Natural killer cell (primary cell): ENCODE data around the gene ZFP1. TPM values are rescaled to one million over a fixed set of nuclear protein-coding genes. Genes with fewer than 3 reads are reported as not detected.
"Not testable (repeated sequence)": the region's sequence is repeated elsewhere in the genome, so short reads cannot be mapped to it uniquely, and the experiment has no call there.

ENCODE experiments used
- ATAC-seq, 3 donors: fragments of 150-1000 bp in 2 of 3; fragments of 200-7000 bp in 1 of 3; cut with Tn5 transposase; 1 replicate in 1 of 3; 2 replicates in 2 of 3; pipeline ENCODE4 v1.10.0; 2021; ENCODE audit warnings: mild to moderate bottlenecking in 2 of 3, moderate library complexity in 2 of 3
- DNase-seq, 2 donors: peaks; one replicate each; pipeline versions ENCODE4 v3.0.0 to v3.0.0-alpha.2; 2013 to 2021; ENCODE audit warnings: mixed read lengths in 1 of 2
- H3K27ac ChIP-seq: one replicate; pipeline ENCODE4 v1.5.1; 2013; ENCODE audit warnings: mild to moderate bottlenecking, low read length
- H3K27me3 ChIP-seq: one replicate; pipeline ENCODE4 v1.6.1; 2013; ENCODE audit warnings: low read length; ENCODE audit not compliant: control insufficient read depth, insufficient read depth
- H3K36me3 ChIP-seq: one replicate; pipeline ENCODE4 v1.6.1; 2013; ENCODE audit warnings: low read length; ENCODE audit not compliant: control insufficient read depth, insufficient read depth
- H3K4me1 ChIP-seq: one replicate; pipeline ENCODE4 v1.6.1; 2013; ENCODE audit warnings: low read length; ENCODE audit not compliant: control insufficient read depth, insufficient read depth
- H3K4me3 ChIP-seq: one replicate; pipeline ENCODE4 v1.5.1; 2013; ENCODE audit warnings: low read length
- H3K9me3 ChIP-seq: one replicate; pipeline ENCODE4 v1.6.1; 2013; ENCODE audit warnings: low read length; ENCODE audit not compliant: control insufficient read depth, insufficient read depth
- H3K27ac Mint-ChIP-seq, 2 donors: one replicate each; pipeline ENCODE4 v1.8.0; 2022; ENCODE audit warnings: mild to moderate bottlenecking in 2 of 2, mixed read lengths in 2 of 2, moderate library complexity in 1 of 2
- H3K27me3 Mint-ChIP-seq, 2 donors: one replicate each; pipeline ENCODE4 v1.8.0; 2022; ENCODE audit warnings: low read depth in 2 of 2, mixed read lengths in 2 of 2
- H3K36me3 Mint-ChIP-seq: one replicate; pipeline ENCODE4 v1.8.0; 2022; ENCODE audit warnings: mixed read lengths
- H3K4me1 Mint-ChIP-seq, 2 donors: one replicate each; pipeline ENCODE4 v1.8.0; 2022; ENCODE audit warnings: mixed read lengths in 2 of 2
- H3K4me3 Mint-ChIP-seq: one replicate; pipeline ENCODE4 v1.8.0; 2022; ENCODE audit warnings: mild to moderate bottlenecking, moderate library complexity, mixed read lengths
- H3K9me3 Mint-ChIP-seq, 2 donors: one replicate each; pipeline ENCODE4 v1.8.0; 2022; ENCODE audit warnings: mixed read lengths in 2 of 2
- WGBS: methylation state at CpG from one replicate; pipeline ENCODE4 v1.1.7; 2013; ENCODE audit warnings: missing lambda C conversion rate; ENCODE audit not compliant: insufficient coverage; 5-methylcytosine and 5-hydroxymethylcytosine counted together
- intact Hi-C: fragments of 100-400 bp; cut with micrococcal nuclease; formaldehyde crosslinking; loops from one replicate; pipeline ENCODE4 v1.14.2; 2022
- total RNA-seq, 4 donors: library from RNA; stranded (reverse); fragments of 120-200 nt in 1 of 4; gene quantifications; one replicate each; pipeline versions ENCODE4 v1.2.3 to v1.2.4, GENCODE V29; 2013 to 2022
- TF ChIP-seq, protein P1 (sequence below): fragments of 200-600 bp; IDR thresholded peaks from one replicate; pipeline ENCODE4 v1.8.0; 2022; ENCODE audit warnings: antibody characterized with exemption

The ZFP1 gene
- total RNA-seq, 3 donors from 2014 or later (not counting 1 experiment from before 2014, with no cell fraction given), result 9.0 to 16.2 (median 14.9) TPM

DNA sequence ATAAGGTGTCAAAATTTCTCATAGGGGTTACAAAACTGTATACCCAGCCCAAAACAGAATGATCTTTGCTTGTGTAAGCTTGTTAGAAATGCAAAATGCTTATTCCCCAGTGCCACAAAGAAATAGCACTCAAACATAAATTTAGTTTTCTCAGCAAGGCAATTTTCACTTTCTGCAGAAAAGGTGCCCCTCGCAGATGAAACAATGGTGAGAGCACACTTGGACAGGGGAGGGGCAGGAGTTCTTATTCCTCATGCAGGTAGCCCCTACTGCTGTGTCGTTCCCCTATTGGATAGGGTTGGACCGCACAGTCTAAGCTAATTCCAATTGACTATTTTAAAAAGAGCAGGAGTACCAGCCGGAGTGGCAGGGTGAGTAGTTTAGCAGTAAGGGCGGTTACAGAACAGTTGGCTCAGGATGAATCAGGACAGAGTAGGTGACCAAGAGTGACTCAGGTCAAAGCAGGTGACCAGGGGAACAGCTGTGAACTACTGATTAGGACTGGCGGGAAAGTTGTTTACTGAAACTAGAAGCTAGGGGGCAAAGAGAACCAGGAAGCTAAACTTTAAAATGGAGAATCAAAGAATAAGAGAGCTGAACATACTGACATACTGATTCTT lies 26.3 kb upstream of the ZFP1 start:
- WGBS, result 95% methylated on average over 6 of the region's 6 CpGs
- H3K9me3 Mint-ChIP-seq, result peaks cover 2 to 6% of the 10 kb centered on the region in 2 donors

DNA sequence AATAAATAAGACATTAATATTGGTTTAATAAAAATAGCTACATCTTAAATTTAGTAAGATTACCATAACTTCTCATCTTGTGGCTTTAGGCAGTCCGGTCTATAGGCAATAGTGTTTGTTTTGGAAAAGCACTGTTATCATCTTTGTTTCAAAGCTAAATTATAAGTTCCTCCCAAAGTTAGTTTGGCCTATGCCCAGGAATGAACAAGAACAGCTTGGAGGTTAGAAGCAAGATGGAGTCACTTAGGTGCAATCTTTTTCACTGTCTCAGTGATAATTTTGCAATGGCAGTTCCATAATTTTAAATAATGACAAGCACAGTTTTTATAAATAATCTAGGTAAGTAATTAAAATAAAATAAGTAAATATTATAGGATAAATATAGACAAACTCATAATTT lies 25.7 kb upstream of the ZFP1 start:
- Mint-ChIP-seq H3K36me3 (peaks cover 12% of the 10 kb centered on the region), H3K4me1 (no peaks in the 10 kb centered on the region), H3K27ac (no peak overlapping the region), H3K27me3 (peaks cover 0 to 3% of the 10 kb centered on the region in 2 donors), H3K4me3 (no peak overlapping the region), H3K9me3 (peaks cover 2 to 6% of the 10 kb centered on the region in 2 donors)
- WGBS, result no CpG with 5 or more reads among the region's 1 CpG
- intact Hi-C loops, result no loop called here
- no peaks in the 10 kb centered on the region for H3K4me1 ChIP-seq
- peaks cover 6% of the 10 kb centered on the region for H3K9me3 ChIP-seq
- ATAC-seq, result no peak
- no peak overlapping the region for H3K27ac ChIP-seq
- DNase-seq, result no peak
- TF ChIP-seq, protein P1, sequence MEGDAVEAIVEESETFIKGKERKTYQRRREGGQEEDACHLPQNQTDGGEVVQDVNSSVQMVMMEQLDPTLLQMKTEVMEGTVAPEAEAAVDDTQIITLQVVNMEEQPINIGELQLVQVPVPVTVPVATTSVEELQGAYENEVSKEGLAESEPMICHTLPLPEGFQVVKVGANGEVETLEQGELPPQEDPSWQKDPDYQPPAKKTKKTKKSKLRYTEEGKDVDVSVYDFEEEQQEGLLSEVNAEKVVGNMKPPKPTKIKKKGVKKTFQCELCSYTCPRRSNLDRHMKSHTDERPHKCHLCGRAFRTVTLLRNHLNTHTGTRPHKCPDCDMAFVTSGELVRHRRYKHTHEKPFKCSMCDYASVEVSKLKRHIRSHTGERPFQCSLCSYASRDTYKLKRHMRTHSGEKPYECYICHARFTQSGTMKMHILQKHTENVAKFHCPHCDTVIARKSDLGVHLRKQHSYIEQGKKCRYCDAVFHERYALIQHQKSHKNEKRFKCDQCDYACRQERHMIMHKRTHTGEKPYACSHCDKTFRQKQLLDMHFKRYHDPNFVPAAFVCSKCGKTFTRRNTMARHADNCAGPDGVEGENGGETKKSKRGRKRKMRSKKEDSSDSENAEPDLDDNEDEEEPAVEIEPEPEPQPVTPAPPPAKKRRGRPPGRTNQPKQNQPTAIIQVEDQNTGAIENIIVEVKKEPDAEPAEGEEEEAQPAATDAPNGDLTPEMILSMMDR, result no peak
- no peaks in the 10 kb centered on the region for H3K36me3 ChIP-seq
- H3K27me3 ChIP-seq, result no peaks in the 10 kb centered on the region
- no peak overlapping the region for H3K4me3 ChIP-seq

More for the DNA sequence above, 26.3 kb upstream of the ZFP1 start:
- Histone ChIP-seq H3K9me3 (peaks cover 6% of the 10 kb centered on the region), H3K4me3 (no peak overlapping the region), H3K4me1 (no peaks in the 10 kb centered on the region), H3K36me3 (no peaks in the 10 kb centered on the region), H3K27ac (no peak overlapping the region), H3K27me3 (no peaks in the 10 kb centered on the region)
- H3K4me3 Mint-ChIP-seq, result no peak overlapping the region
- peaks cover 0 to 3% of the 10 kb centered on the region in 2 donors for H3K27me3 Mint-ChIP-seq
- DNase-seq (no peak), ATAC-seq (no peak)
- peaks cover 12% of the 10 kb centered on the region for H3K36me3 Mint-ChIP-seq
- no peaks in the 10 kb centered on the region for H3K4me1 Mint-ChIP-seq
- intact Hi-C loops, result no loop called here
- H3K27ac Mint-ChIP-seq, result no peak overlapping the region
- TF ChIP-seq, protein P1, result no peak

DNA sequence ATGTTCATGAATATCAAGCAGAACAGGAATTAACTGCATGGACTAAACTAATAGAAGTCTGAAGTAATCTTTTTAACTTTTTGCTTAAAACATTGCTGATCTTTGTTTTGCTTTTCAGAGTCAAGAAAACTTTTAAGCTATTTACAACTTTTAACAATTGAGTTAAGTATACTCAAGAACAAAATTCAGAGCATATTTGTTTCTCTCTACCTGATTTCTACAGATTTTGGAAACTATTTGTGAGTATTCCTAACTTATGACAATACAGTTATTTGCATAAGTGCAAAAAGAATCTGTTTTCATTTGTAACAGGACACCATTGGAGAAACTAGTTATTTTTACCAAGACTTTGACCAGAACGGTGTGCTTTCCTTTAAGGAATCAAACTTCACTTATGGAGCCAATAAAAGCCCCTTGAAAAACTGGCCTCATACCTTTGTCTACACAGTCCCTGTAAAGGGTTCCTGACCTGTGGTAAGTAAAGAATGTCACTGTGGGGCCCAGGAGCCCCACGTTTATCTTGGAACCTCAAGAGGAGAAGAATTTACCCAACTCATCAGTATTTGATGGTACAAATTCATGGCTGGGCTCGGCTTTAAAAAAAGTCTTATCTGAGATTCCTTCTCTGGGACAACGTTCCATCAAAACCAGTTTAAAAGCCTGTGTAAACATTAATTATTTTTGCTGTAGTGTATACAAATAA lies 20.5 kb upstream of the ZFP1 start:
- Mint-ChIP-seq H3K27me3 (peaks cover 6 to 13% of the 10 kb centered on the region in 2 donors), H3K4me1 (no peaks in the 10 kb centered on the region), H3K36me3 (no peaks in the 10 kb centered on the region), H3K4me3 (no peak overlapping the region), H3K27ac (no peak overlapping the region), H3K9me3 (no peaks in the 10 kb centered on the region)
- Histone ChIP-seq H3K4me3 (no peak overlapping the region), H3K4me1 (peaks cover 5% of the 10 kb centered on the region), H3K27ac (no peak overlapping the region), H3K27me3 (no peaks in the 10 kb centered on the region), H3K36me3 (no peaks in the 10 kb centered on the region), H3K9me3 (no peaks in the 10 kb centered on the region)
- TF ChIP-seq, protein P1, result no peak
- DNase-seq (no peak), ATAC-seq (no peak)
- intact Hi-C loops, result no loop called here
- 94% methylated on average over 1 of the region's 4 CpGs for WGBS

DNA sequence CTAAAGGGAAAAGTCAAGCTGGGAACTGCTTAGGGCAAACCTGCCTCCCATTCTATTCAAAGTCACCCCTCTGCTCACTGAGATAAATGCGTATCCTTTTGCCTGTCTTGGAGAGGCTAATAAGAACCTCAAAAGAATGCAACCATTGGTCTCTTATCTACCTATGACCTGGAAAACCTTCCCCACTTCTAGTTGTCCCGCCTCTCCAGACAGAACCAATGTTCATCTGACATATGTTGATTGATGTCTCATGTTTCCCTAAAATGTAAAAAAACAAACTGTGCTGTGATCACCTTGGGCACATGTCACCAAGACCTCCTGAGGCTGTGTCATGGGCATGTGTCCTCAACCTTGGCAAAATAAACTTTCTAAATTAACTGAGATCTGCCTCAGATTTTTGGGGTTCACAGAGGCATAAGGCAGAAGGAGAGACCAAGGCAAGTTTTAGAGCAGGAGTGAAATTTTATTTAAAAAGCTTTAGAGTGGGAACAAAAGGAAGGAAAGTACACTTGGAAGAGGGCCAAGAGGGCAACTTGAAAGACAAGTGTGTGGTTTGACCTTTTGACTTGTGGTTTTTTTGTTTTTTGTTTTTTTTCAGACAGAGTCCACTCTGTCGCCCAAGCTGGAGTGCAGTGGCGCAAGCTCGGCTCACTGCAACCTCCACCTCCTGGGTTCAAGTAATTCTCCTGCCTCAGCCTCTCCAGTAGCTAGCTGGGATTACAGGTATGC lies 18.7 kb upstream of the ZFP1 start:
- H3K4me3 ChIP-seq, H3K9me3 Mint-ChIP-seq, H3K9me3 ChIP-seq, intact Hi-C loops, H3K36me3 Mint-ChIP-seq, H3K4me1 Mint-ChIP-seq, H3K36me3 ChIP-seq, H3K27ac ChIP-seq, H3K4me3 Mint-ChIP-seq, H3K27ac Mint-ChIP-seq, ATAC-seq, H3K27me3 ChIP-seq, H3K4me1 ChIP-seq: not testable (repeated sequence)
- WGBS, result 39% methylated on average over 5 of the region's 5 CpGs
- peak in 1 of 2 donors; percentile 4 for DNase-seq
- peaks cover 6 to 13% of the 10 kb centered on the region in 2 donors for H3K27me3 Mint-ChIP-seq
